Inflammatory macrophage treated with lipopolysaccharide for 4 hours (primary cell): ENCODE results near the gene ABHD5.

Experiments
- DNase-seq: peaks from one replicate; pipeline ENCODE4 v3.0.0-alpha.2; 2020

ABHD5 gene

GRCh38 chr3:43759297-43759782, 68.6 kb downstream of the ABHD5 start:
- DNase-seq, result peak; percentile 53

- DNase-seq, result peak; percentile 70
Measured at GRCh38 chr3:43759938-43760337, 69.2 kb downstream of the ABHD5 start.

GRCh38 chr3:43760938-43761337, 70.2 kb downstream of the ABHD5 start:
- DNase-seq, result no peak

- DNase-seq, result no peak
Measured at GRCh38 chr3:43762451-43762850, 71.7 kb downstream of the ABHD5 start.

GRCh38 chr3:43764056-43764455, 73.3 kb downstream of the ABHD5 start:
- DNase-seq, result no peak

- no peak for DNase-seq
Measured at GRCh38 chr3:43764471-43764870, 73.7 kb downstream of the ABHD5 start.

- no peak for DNase-seq
Measured at GRCh38 chr3:43765521-43765971, 74.8 kb downstream of the ABHD5 start.

- DNase-seq, result no peak
Measured at GRCh38 chr3:43766672-43767465, 76.1 kb downstream of the ABHD5 start.

- no peak for DNase-seq
Measured at GRCh38 chr3:43768381-43768973, 77.7 kb downstream of the ABHD5 start.

DNA sequence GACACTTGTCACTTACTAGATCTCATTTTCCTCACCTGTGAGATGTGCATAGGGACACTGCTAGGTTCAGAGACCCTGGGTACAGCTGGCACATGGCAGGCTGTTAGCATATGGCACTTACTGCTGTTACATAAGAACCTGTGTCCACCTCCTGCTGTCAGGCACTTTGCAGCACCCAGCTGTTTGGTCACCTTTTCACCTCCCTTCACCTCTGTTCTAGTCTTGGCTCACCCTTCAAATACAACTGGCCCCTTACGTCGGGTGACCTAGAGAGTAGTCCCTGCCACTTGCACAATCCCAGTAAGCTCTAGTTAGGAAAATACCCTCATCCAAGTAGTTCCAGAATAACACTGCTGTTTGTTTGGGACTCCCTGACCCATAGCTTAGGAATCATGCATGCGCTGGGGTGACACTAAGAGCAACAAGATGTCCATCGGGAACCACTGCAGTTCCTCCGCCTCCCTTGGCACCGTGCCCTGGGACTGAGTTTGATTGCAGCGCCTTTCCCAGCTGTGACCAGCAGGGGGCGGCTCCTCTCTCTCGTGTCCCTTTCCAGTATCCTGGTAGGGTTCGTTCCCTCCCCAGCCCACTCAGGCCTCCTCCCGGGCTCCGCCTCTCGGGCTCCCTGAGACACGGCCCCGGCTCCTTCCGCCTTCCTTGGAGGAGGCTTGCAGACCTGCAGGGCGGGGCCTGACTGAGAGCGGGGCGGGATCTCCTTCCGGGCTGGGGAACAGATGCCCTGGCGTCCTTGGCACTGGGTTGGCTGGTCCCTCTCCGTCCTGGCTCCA, 78.6 kb downstream of the ABHD5 start:
- DNase-seq, result peak; percentile 95

- peak; percentile 60 for DNase-seq
Measured at GRCh38 chr3:43769885-43770425, 79.2 kb downstream of the ABHD5 start.

DNA sequence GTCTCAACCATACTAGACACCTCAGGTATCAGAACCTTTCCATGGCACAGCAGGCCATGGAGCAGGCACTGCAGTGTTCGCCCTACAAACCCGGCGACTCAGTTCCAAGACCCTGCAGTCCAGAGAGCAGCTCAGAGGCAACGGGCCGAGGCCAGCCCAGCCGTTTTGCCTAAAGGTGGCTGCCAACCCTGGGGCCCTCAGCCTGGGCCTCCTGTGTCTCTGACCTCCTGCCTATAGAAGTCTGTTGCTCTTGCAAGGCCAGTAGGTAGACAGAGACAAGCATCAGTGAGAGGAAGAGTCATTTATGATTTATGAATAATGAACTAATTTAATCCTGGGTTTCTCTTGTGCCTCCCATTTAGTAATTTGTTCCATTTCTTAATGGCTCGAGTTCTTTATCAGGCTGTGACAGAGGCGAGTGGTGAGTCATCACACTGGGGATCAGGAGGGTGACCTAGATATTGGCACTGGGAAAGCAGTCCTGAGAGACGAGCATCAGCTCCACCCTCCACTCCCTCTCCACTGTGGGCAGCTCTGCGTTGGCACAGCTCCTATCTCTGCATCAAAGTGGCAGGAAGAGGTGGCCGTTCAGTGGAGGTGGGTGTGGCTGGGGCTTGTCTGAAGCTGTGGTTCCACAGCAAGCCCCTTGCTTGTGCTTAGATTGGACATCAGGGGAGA, 79.8 kb downstream of the ABHD5 start:
- DNase-seq, result peak; percentile 81

DNA sequence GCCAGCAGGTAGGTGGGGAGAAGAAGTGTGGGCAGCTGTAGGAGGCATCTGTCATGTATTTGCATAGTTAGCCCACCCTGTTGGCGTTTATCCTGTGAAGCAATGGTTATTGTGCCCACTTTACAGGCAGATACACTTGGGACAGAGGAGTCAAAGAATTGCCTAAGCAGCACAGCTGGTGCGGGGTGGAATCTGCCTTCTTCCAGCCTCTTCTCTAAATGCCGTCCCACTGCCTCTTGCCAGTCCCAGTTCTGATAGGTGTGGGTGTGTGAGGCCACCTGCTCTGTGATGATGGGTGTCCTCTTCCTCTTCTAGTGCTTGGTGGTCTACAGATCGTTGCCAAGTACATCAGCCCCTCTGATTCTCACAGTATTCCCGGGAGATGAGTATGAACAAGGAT, 80.9 kb downstream of the ABHD5 start:
- DNase-seq, result no peak

- DNase-seq, result peak; percentile 64
Measured at GRCh38 chr3:43773273-43774094, 82.7 kb downstream of the ABHD5 start.

GRCh38 chr3:43774799-43775198, 84.1 kb downstream of the ABHD5 start:
- DNase-seq, result no peak

DNA sequence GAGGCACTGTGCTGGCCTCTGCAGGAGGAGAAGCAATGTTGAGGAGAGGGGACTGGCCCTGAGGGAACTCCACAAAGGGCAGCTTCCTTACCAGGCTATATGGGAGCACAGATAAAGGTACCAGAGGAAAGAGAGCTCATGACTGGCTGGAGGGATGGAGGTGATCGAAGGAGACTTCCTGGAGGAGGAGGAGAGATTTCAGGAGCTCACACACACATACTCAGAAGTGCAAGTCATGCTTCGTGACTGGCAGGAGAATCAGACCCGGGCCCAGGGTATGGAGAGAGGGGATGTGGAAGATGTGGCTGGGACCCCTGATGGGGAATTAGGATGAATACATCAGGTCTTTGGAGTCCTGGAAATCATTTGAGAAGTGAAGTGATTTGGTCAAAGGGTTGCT, 85.4 kb downstream of the ABHD5 start:
- no peak for DNase-seq

DNA sequence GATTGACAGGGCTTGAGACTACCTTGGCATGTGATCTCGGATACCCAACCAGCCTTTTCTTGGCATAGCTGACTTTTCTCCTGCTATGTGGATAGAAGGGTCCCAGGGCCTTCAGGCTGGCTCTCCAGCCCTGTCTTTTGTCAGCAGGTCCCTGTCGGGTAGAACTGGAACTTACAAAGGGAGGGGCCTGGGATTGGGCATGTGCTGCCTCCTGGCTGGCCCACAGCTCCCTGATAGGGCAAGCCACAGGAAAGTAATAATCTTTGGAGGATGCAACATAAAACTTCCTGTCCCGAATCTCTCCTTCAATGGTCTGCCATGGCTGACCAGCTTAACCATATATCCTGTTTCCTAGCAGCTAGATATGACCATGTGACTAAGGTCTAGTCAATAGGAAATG, 89.1 kb downstream of the ABHD5 start:
- no peak for DNase-seq

DNA sequence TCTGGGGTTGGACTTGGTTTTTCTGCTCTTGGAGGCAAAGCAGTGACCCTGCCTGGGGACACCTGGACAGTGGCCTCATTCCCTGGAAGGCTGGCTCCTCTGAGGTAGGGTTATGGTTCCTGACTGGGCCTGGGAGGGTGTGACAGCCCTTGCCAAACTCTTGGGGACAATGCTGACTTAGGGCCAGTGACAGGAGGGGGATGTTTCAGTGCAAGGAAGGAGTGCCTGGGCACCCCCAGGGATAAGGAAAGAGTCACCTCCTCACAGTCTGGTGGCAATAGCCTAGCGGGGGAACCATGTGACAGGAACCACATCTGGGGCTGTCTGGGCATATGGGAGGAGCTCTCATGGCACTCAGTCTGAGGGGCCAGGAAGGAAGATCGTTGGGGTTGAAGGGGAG, 91.8 kb downstream of the ABHD5 start:
- no peak for DNase-seq
